ES-I3 (cell line): Measurements from ENCODE around the gene SLC7A5.

ENCODE experiments used
- H3K36me3 ChIP-seq: 2 replicates; pipeline ENCODE4 v1.6.1; 2013; ENCODE audit warnings: mild to moderate bottlenecking, low read length, control low read depth, moderate library complexity; ENCODE audit not compliant: insufficient read depth
- H3K4me1 ChIP-seq: 2 replicates; pipeline ENCODE4 v1.6.1; 2013; ENCODE audit warnings: mild to moderate bottlenecking, control low read depth, low read length; ENCODE audit not compliant: insufficient read depth
- H3K9ac ChIP-seq: 2 replicates; pipeline ENCODE4 v1.6.1; 2013; ENCODE audit warnings: low read depth, mild to moderate bottlenecking, low read length, moderate library complexity
- H3K9me3 ChIP-seq: 2 replicates; pipeline ENCODE4 v1.6.1; 2013; ENCODE audit warnings: mild to moderate bottlenecking, low read length, moderate library complexity; ENCODE audit not compliant: control insufficient read depth, insufficient read depth

SLC7A5 gene

GRCh38 chr16:87848676-87849345 is 20.5 kb downstream of the SLC7A5 start:
- Histone ChIP-seq H3K4me1 (peaks cover 20% of the 10 kb centered on the region), H3K9ac (no peak overlapping the region), H3K9me3 (no peaks in the 10 kb centered on the region), H3K36me3 (peaks cover 15% of the 10 kb centered on the region; the same call in 1 of the 2 replicates)

- Histone ChIP-seq H3K9ac (no peak overlapping the region; the same call in 1 of the 2 replicates), H3K36me3 (peaks cover 15% of the 10 kb centered on the region; the same call in 1 of the 2 replicates), H3K9me3 (no peaks in the 10 kb centered on the region), H3K4me1 (peaks cover 16% of the 10 kb centered on the region)
Measured at GRCh38 chr16:87847785-87848675, 21.3 kb downstream of the SLC7A5 start.

DNA sequence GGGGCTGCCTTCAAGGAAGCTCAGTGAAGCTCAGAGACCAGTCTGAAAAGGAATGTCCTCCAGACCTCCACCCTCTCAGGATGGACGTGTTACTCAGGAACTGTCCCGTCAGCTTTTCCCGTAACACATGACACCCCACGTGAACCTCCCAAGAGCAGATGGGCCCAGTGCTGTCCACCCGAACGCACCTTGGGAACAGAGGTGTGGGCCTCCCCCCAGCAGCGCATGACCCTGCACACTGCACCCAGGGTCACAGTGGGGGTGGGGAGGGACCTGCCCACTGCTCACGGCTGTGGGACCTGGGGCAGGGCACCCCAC is 21.9 kb downstream of the SLC7A5 start:
- H3K9ac ChIP-seq: no peak overlapping the region
- peaks cover 10% of the 10 kb centered on the region; the same call in 1 of the 2 replicates for H3K4me1 ChIP-seq
- peaks cover 16% of the 10 kb centered on the region; the same call in 1 of the 2 replicates for H3K36me3 ChIP-seq
- no peaks in the 10 kb centered on the region for H3K9me3 ChIP-seq

DNA sequence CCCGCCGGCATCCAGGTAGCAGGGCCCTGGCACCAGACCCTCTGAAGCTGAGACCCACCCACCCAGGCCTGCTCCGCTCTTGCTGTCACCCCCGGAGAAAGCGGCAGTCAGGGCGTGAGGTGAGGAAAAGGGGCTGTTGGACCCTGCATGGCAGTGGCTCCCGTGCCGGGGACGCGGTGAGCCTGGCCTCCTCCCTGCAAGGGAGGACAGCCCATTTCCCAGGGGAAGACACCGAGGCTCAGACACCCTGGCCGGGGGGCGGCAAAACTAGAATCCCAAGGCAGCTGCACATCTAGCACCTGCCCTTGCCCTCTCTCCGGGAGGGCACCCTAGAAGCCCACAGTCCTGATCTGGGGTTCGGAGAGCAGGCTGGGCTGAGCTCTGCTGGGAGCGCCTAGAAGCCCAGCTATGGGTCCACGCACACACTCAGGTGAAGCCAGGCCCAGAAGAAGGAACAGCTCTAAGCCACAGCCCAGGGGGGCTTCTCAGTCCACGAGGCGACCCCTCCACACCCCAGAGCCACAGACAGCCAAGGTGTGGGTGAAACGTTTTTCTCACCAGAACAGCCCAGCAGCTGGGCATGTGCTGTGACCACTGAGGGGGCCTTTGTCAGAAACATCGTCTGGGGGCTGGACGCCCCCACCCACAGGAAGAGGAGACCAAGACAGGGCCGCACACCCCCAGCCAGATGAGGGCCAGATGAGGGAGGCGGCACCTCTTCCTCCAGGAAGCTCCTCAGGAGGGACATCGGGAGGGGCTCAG is 22.4 kb downstream of the SLC7A5 start:
- Histone ChIP-seq H3K4me1 (peaks cover 4% of the 10 kb centered on the region; the same call in 1 of the 2 replicates), H3K9me3 (no peaks in the 10 kb centered on the region), H3K9ac (no peak overlapping the region), H3K36me3 (peaks cover 19% of the 10 kb centered on the region; the same call in 1 of the 2 replicates)

DNA sequence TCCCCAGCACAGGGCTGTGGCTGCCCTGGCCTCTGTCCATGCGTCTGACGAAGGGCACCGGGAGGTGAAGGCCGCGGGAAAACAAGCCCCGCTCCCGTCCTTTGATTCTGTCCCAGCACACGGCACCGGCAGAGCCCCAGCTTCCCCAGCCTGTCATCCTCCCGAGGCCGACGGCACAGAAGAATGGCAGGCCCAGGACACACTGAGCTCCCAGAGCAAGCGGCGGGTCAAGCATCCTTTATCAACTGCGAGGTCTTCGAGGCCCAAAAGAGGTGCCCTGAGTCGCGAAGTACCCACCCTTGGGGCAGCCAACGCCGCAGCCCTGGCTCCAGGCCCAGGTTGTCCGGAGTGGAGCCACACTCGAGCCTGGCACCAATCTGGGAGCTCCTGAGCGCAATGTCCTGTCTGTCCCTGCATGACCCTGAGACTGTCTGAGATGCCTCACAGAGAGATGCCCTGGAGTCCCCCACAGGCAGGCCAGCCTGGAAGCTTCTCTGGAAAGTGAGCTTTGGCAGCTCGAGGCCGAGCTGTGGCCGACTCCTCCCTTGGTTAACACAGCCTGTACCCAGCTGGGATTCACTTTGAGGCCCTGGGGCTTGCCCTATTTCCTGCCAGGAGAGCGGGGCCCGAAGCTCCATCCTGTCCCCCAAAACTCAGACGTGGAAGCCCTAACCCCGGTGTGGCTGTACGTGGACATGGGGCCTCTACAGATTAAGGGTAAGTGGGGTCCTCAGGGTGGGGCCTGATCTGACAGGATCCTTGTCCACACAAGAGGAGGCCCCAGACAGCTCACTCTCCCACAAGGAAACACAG is 23.3 kb downstream of the SLC7A5 start:
- Histone ChIP-seq H3K4me1 (peaks cover 3% of the 10 kb centered on the region; the same call in 1 of the 2 replicates), H3K9ac (no peak overlapping the region), H3K9me3 (no peaks in the 10 kb centered on the region), H3K36me3 (peaks cover 19% of the 10 kb centered on the region; the same call in 1 of the 2 replicates)

DNA sequence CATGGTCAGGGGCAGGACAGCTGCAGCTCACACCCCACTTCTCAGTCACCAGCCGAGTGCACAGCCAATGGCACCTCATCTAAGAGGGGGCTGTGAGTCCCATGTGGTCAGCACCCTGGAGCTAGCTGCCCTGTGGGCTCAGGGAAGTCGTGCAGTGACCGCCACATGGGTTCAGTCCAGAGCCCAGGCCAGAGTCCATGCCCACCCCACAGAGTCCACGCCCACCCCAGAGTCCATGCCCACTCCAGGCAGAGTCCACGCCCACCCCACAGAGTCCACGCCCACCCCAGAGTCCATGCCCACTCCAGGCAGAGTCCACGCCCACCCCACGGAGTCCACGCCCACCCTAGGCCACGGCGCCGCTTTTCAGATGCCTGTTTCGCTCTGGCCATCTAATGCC is 24.1 kb downstream of the SLC7A5 start:
- Histone ChIP-seq H3K4me1 (no peaks in the 10 kb centered on the region), H3K9ac (no peak overlapping the region), H3K36me3 (peaks cover 24% of the 10 kb centered on the region; the same call in 1 of the 2 replicates), H3K9me3 (no peaks in the 10 kb centered on the region)

GRCh38 chr16:87844809-87845208 is 24.5 kb downstream of the SLC7A5 start:
- H3K9me3 ChIP-seq: no peaks in the 10 kb centered on the region
- H3K9ac ChIP-seq: no peak overlapping the region
- peaks cover 27% of the 10 kb centered on the region; the same call in 1 of the 2 replicates for H3K36me3 ChIP-seq
- H3K4me1 ChIP-seq: no peaks in the 10 kb centered on the region

DNA sequence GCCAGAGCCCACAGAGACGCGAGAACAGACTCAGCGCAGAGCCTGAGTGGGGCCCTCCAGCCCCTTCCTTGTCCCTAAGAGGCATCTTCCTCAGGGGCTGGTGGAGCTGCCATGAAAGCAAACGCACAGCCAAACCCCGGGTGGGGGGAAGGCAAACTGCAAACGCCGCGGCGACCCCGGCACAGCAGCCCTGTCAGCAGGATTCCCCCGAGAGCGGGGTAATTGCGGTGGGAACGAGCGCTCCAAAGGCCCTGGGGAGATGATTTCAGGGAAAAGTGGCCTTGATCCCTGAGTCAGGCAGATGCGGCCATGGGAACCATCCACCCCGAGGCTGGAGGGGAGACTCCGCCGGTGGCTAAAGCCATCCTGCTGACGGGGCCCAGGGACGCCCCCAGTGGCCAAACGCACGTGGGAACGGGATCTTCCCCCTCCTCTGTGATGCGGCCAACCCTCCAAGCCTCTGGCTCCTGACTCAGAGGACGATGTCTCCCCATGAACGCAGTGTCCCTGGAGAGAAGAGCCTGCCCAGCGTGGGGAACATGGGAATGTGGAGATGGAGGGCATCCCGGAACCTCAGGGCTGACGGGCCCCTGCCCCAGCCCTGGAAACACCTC is 25.1 kb downstream of the SLC7A5 start:
- Histone ChIP-seq H3K36me3 (peaks cover 26% of the 10 kb centered on the region), H3K9ac (no peak overlapping the region), H3K9me3 (no peaks in the 10 kb centered on the region), H3K4me1 (no peaks in the 10 kb centered on the region)

- peaks cover 26% of the 10 kb centered on the region for H3K36me3 ChIP-seq
Measured at GRCh38 chr16:87843678-87844105, 25.6 kb downstream of the SLC7A5 start.

GRCh38 chr16:87842209-87842869 is 27.0 kb downstream of the SLC7A5 start:
- no peaks in the 10 kb centered on the region for H3K4me1 ChIP-seq

More at GRCh38 chr16:87843678-87844105, 25.6 kb downstream of the SLC7A5 start:
- no peaks in the 10 kb centered on the region for H3K9me3 ChIP-seq
- no peak overlapping the region for H3K9ac ChIP-seq
- H3K4me1 ChIP-seq: no peaks in the 10 kb centered on the region

GRCh38 chr16:87841340-87842208 is 27.7 kb downstream of the SLC7A5 start:
- Histone ChIP-seq H3K9ac (no peak overlapping the region), H3K9me3 (no peaks in the 10 kb centered on the region), H3K4me1 (no peaks in the 10 kb centered on the region), H3K36me3 (peaks cover 39% of the 10 kb centered on the region)

More at GRCh38 chr16:87842209-87842869, 27.0 kb downstream of the SLC7A5 start:
- no peak overlapping the region for H3K9ac ChIP-seq
- no peaks in the 10 kb centered on the region for H3K9me3 ChIP-seq
- peaks cover 32% of the 10 kb centered on the region for H3K36me3 ChIP-seq

- Histone ChIP-seq H3K9me3 (no peaks in the 10 kb centered on the region), H3K36me3 (peaks cover 39% of the 10 kb centered on the region), H3K4me1 (no peaks in the 10 kb centered on the region), H3K9ac (no peak overlapping the region)
Measured at GRCh38 chr16:87840271-87840978, 28.9 kb downstream of the SLC7A5 start.
